Measurements from ENCODE around the gene PRPF8.
"Not testable (repeated sequence)": the region's sequence is repeated elsewhere in the genome, so short reads cannot be mapped to it uniquely, and the experiment has no call there.

Gene PRPF8

GRCh38 chr17:1676401-1676800 is 8.3 kb downstream of the PRPF8 start:
- Mint-ChIP-seq H3K4me3 (no peak overlapping the region), H3K27me3 (no peaks in the 10 kb centered on the region), H3K36me3 (peaks cover 79% of the 10 kb centered on the region), H3K4me1 (no peaks in the 10 kb centered on the region), H3K9me3 (no peaks in the 10 kb centered on the region), H3K27ac (no peak overlapping the region)
- no peak for ATAC-seq

- H3K4me3 Mint-ChIP-seq: no peak overlapping the region
- no peak for ATAC-seq
- H3K9me3 Mint-ChIP-seq: no peaks in the 10 kb centered on the region
- H3K4me1 Mint-ChIP-seq: peaks cover 10% of the 10 kb centered on the region
- no peak overlapping the region for H3K27ac Mint-ChIP-seq
- H3K27me3 Mint-ChIP-seq: no peaks in the 10 kb centered on the region
- peaks cover 78% of the 10 kb centered on the region for H3K36me3 Mint-ChIP-seq
These were observed 11.5 kb downstream of the PRPF8 start for GRCh38 chr17:1673041-1673785.

DNA sequence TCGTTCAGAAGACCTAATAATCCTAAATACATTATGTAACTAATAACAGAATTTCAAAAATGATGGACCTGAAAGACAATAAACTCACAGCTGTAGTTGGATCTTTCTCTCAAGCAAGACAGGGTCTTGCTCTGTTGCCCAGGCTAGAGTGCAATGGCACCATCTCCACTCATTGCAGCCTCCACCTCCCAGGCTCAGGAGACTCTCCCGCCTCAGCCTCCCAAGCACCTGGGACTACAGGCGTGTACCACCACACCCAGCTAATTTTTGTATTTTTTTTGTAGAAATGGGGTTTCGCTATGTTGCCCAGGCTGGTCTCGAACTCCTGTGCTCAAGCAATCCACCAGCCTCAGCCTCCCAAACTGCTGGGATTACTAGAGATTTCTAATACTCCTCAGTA is 20.7 kb downstream of the PRPF8 start:
- ATAC-seq, H3K27me3 Mint-ChIP-seq, H3K4me3 Mint-ChIP-seq, H3K4me1 Mint-ChIP-seq, H3K27ac Mint-ChIP-seq, H3K9me3 Mint-ChIP-seq: not testable (repeated sequence)
- H3K36me3 Mint-ChIP-seq: peaks cover 74% of the 10 kb centered on the region

GRCh38 chr17:1661045-1661444 is 23.6 kb downstream of the PRPF8 start:
- no peak for ATAC-seq
- H3K4me1 Mint-ChIP-seq: no peaks in the 10 kb centered on the region
- H3K27me3 Mint-ChIP-seq: no peaks in the 10 kb centered on the region
- no peaks in the 10 kb centered on the region for H3K9me3 Mint-ChIP-seq
- H3K27ac Mint-ChIP-seq: no peak overlapping the region
- H3K36me3 Mint-ChIP-seq: peaks cover 79% of the 10 kb centered on the region
- H3K4me3 Mint-ChIP-seq: no peak overlapping the region

GRCh38 chr17:1658100-1658499 is 26.6 kb downstream of the PRPF8 start:
- peaks cover 77% of the 10 kb centered on the region for H3K36me3 Mint-ChIP-seq
- no peaks in the 10 kb centered on the region for H3K27me3 Mint-ChIP-seq
- ATAC-seq: no peak
- H3K4me3 Mint-ChIP-seq: no peak overlapping the region
- H3K4me1 Mint-ChIP-seq: no peaks in the 10 kb centered on the region
- no peaks in the 10 kb centered on the region for H3K9me3 Mint-ChIP-seq
- H3K27ac Mint-ChIP-seq: no peak overlapping the region

- H3K27ac Mint-ChIP-seq: no peak overlapping the region
- no peak for ATAC-seq
- H3K4me1 Mint-ChIP-seq: peaks cover 22% of the 10 kb centered on the region
- H3K4me3 Mint-ChIP-seq: no peak overlapping the region
- H3K27me3 Mint-ChIP-seq: no peaks in the 10 kb centered on the region
- peaks cover 66% of the 10 kb centered on the region for H3K36me3 Mint-ChIP-seq
- no peaks in the 10 kb centered on the region for H3K9me3 Mint-ChIP-seq
These were observed 30.9 kb downstream of the PRPF8 start for GRCh38 chr17:1653735-1654134.

GRCh38 chr17:1652794-1653193 is 31.9 kb downstream of the PRPF8 start:
- not testable (repeated sequence) for ATAC-seq, H3K9me3 Mint-ChIP-seq, H3K27me3 Mint-ChIP-seq, H3K4me3 Mint-ChIP-seq
- peaks cover 31% of the 10 kb centered on the region for H3K4me1 Mint-ChIP-seq
- H3K27ac Mint-ChIP-seq: peak overlapping the region; percentile 49
- peaks cover 58% of the 10 kb centered on the region for H3K36me3 Mint-ChIP-seq

GRCh38 chr17:1651559-1651844 is 33.2 kb downstream of the PRPF8 start:
- Mint-ChIP-seq H3K36me3 (peaks cover 59% of the 10 kb centered on the region), H3K27me3 (no peaks in the 10 kb centered on the region)
- no peak for ATAC-seq

DNA sequence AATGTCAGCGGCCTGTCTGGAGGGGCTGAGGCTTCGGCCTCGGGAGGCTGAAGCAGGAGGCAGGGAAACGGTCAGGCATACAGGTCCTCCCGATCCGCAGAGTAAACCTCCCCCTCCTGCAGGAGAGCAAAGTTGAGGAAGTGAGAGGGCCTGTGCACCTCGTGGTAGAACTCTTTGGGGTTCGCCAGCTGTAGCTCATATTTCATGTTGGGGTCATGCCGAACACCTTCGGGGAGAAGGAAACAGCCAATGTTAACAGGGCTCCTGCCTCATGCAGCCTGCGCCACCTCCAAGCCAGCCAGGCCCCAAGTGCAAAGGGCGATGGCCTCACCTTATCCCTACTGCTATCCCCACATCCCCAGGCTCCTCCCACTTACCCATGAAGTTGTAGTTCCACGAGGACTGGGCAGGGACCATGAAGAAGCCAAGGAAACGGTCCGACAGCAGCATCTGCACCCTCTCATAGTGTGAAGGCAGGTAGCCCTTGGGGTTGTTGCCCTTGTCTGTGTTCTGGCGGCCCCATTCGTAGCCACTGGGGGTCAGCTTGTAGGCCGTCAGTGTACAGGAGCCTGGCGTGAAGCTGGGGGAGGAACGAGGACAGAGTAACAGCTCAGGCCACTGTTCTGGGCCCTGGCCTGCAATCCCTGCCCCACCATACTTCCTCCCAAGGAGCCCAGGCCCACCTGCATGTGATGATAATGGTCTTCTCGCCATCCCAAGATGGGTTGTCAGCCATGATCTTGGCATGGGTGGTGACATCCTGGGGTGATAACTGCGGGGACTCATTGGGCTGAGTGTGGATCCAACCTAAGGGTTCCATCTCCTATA is 33.7 kb downstream of the PRPF8 start:
- Mint-ChIP-seq H3K36me3 (peaks cover 59% of the 10 kb centered on the region), H3K27ac (no peak overlapping the region), H3K4me3 (no peak overlapping the region), H3K9me3 (no peaks in the 10 kb centered on the region), H3K4me1 (peaks cover 47% of the 10 kb centered on the region), H3K27me3 (no peaks in the 10 kb centered on the region)
- ATAC-seq: no peak

More at GRCh38 chr17:1651559-1651844, 33.2 kb downstream of the PRPF8 start:
- Mint-ChIP-seq H3K4me1 (peaks cover 41% of the 10 kb centered on the region), H3K4me3 (no peak overlapping the region), H3K27ac (no peak overlapping the region), H3K9me3 (no peaks in the 10 kb centered on the region)

DNA sequence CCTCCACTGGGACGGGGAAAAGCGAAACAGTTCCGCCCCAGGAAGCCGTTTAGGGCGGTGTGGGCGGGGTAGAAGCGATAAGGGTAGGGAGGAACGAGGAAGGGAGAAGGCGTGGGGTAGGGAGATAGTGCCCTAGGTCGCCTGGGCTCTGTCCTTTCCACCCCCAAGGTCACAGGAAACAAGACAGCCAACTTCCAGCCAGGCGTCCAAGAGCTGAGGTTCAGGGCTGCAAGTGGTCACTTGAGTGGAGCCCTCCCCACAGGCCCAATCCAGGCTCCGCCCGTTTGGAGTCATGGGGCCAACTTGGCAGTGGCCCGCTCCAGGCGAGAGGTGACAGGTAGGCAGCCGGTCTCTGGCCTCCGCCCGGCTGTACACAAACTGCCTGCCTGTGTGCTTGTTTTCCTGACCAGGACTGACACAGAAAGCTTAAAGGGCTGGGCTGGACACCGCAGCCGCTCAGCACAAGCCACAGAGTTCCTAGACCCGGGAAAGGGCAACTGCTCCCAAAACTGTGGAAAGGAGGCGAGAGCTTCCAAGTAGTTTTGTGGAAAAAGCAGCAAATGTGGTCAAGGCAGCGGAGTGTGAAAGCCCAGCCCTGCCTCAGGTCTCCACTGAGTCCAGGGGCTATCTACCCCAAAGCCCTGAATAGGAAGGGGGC is 34.7 kb downstream of the PRPF8 start, which contains the start of gene RILP:
RILP (minus strand) TSS at position 23 of the 658 bp plus-strand sequence. CDS start 62 bp downstream, outside the sequence.
- Mint-ChIP-seq H3K27me3 (no peaks in the 10 kb centered on the region), H3K27ac (peak within 1 kb of the TSS; percentile 75), H3K9me3 (no peaks in the 10 kb centered on the region), H3K4me3 (peak within 1 kb of the TSS; percentile 79), H3K4me1 (peaks cover 56% of the 10 kb centered on the region), H3K36me3 (peaks cover 53% of the 10 kb centered on the region)
- peak; percentile 20 for ATAC-seq

DNA sequence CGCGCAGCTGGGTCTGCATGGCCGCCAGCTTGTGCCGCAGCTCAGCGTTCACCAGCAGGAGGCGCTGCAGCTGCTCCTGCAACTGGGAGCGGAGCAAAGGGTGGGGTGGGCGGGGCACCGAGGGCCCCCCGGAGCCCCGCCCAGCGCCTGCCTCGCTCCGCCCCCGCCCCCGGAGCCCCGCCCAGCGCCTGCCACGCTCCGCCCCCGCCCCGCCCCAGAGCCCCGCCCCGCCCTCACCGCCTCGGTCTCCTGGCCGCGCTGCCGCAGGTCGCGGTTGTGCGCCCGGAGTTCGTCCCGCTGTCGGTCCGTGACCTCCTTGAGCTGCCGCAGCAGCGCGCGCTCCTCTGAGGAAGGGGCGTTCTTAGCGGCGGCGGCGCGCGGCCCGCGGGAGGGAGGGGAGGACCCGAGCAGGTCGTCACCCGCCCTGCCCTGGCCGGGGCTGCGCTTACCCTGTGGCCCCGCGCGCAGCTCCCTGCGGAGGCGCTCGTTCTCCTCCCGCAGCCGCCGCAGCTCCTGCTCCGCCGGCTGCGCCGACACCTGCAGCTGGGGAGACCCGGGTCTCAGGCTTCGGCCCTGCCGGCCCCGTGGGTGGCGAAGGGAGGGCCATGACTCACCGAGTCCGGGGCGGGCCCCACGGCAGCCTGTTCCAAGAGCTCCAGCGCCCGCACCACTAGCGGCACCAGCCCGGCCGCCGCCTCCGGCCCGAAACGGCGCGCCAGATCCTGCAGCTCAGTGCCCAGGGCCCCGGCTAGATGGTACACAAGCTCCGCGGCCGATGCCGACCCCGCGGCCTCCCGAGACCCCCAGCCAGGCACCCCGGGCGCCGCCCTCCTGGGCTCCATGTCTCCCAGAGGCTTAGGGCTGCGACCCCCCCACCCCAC is 35.5 kb downstream of the PRPF8 start:
- Mint-ChIP-seq H3K27ac (peak overlapping the region; percentile 75), H3K36me3 (peaks cover 49% of the 10 kb centered on the region), H3K4me1 (peaks cover 64% of the 10 kb centered on the region), H3K4me3 (peak overlapping the region; percentile 79), H3K27me3 (no peaks in the 10 kb centered on the region), H3K9me3 (no peaks in the 10 kb centered on the region)
- ATAC-seq: peak; percentile 86

GRCh38 chr17:1648173-1648962 is 36.3 kb downstream of the PRPF8 start:
- Mint-ChIP-seq H3K27me3 (no peaks in the 10 kb centered on the region), H3K36me3 (peaks cover 42% of the 10 kb centered on the region), H3K9me3 (no peaks in the 10 kb centered on the region), H3K4me3 (peak overlapping the region; percentile 79), H3K27ac (peak overlapping the region; percentile 75), H3K4me1 (peaks cover 69% of the 10 kb centered on the region)
- no peak for ATAC-seq

GRCh38 chr17:1647802-1648171 is 36.9 kb downstream of the PRPF8 start:
- Mint-ChIP-seq H3K36me3 (peaks cover 36% of the 10 kb centered on the region), H3K4me3 (peak overlapping the region; percentile 79), H3K9me3 (no peaks in the 10 kb centered on the region), H3K27ac (peak overlapping the region; percentile 75), H3K27me3 (no peaks in the 10 kb centered on the region), H3K4me1 (peaks cover 66% of the 10 kb centered on the region)
- no peak for ATAC-seq

DNA sequence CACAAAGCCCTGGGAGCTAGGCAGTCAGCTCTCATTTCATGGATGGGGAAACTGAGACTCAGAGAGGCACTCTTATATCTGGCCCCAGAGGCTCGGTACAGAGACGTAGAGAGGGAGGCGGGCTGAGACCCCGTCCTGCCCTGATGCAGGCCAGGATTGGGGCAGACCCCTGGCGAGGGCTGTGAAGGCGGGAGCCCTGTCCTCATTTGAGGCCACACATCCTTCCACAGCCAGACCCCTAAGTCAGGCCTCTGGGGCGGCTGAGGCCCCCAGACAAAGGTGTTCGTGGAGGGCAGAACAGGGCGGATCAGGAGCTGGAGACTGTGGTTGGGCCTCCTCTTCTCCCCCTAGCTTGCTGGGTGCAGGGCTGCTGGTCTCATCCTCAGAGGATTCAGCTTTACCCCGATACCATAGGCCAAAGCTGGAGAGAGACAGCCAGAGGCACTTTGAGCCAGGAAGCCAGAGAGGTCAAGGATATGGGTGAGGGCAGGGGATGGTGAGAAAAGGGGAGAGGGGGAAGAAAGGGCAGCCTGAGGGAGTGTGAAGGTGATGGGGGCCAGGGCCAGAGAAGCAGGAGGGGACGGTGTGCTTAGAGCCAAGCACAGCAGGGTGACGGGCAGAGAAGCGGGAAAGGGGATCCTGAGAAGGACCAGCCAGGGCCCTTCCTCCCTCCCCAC is 38.3 kb downstream of the PRPF8 start:
- H3K4me1 Mint-ChIP-seq: peaks cover 63% of the 10 kb centered on the region
- ATAC-seq: no peak
- H3K4me3 Mint-ChIP-seq: peak overlapping the region; percentile 13
- H3K27me3 Mint-ChIP-seq: no peaks in the 10 kb centered on the region
- peak overlapping the region; percentile 92 for H3K27ac Mint-ChIP-seq
- peaks cover 25% of the 10 kb centered on the region for H3K36me3 Mint-ChIP-seq
- no peaks in the 10 kb centered on the region for H3K9me3 Mint-ChIP-seq
